Endothelial cell (in vitro differentiated cells): ENCODE data around the gene EXOC2. TPM values are rescaled to one million over a fixed set of nuclear protein-coding genes. Genes with fewer than 3 reads are reported as not detected.
A peak's percentile ranks its signal among the peaks of the same experiment; 100 is the strongest.
"Not testable (repeated sequence)": the region's sequence is repeated elsewhere in the genome, so short reads cannot be mapped to it uniquely, and the experiment has no call there.

Source experiments
- DNase-seq: peaks from one replicate; pipeline ENCODE4 v3.0.0; 2021; ENCODE audit warnings: low spot score
- H3K27ac Mint-ChIP-seq: one replicate; pipeline ENCODE4 v1.8.0; 2021; ENCODE audit warnings: mixed read lengths, inconsistent platforms; ENCODE audit not compliant: unreplicated experiment
- H3K27me3 Mint-ChIP-seq: one replicate; pipeline ENCODE4 v1.8.0; 2021; ENCODE audit warnings: mild to moderate bottlenecking, moderate library complexity, mixed read lengths, inconsistent platforms; ENCODE audit not compliant: unreplicated experiment
- H3K36me3 Mint-ChIP-seq: one replicate; pipeline ENCODE4 v1.8.0; 2021; ENCODE audit warnings: mild to moderate bottlenecking, low read depth, mixed read lengths, inconsistent platforms; ENCODE audit not compliant: unreplicated experiment
- H3K4me1 Mint-ChIP-seq: one replicate; pipeline ENCODE4 v1.8.0; 2021; ENCODE audit warnings: mild to moderate bottlenecking, mixed read lengths, inconsistent platforms; ENCODE audit not compliant: unreplicated experiment
- H3K4me3 Mint-ChIP-seq: one replicate; pipeline ENCODE4 v1.8.0; 2021; ENCODE audit warnings: mild to moderate bottlenecking, mixed read lengths, inconsistent platforms; ENCODE audit not compliant: unreplicated experiment
- H3K9me3 Mint-ChIP-seq: one replicate; pipeline ENCODE4 v1.8.0; 2021; ENCODE audit warnings: mixed read lengths, inconsistent platforms; ENCODE audit not compliant: unreplicated experiment
- total RNA-seq: library from RNA; stranded (reverse); fragmentation: NEBNext Ultra II Directional; extraction: Animal tissue kit (Norgen Biotek cat#: 25700); gene quantifications from one replicate; pipeline ENCODE4 v1.2.1, GENCODE V29; 2021; ENCODE audit not compliant: unreplicated experiment
- TF ChIP-seq, protein P1 (sequence below): fragments of 200-600 bp; sonication (generic); IDR thresholded peaks from one replicate; pipeline ENCODE4 v1.5.0; 2021; ENCODE audit warnings: antibody characterized with exemption; ENCODE audit not compliant: unreplicated experiment

Gene EXOC2
- total RNA-seq, 1 donor from 2014 or later: 34.6 TPM

DNA sequence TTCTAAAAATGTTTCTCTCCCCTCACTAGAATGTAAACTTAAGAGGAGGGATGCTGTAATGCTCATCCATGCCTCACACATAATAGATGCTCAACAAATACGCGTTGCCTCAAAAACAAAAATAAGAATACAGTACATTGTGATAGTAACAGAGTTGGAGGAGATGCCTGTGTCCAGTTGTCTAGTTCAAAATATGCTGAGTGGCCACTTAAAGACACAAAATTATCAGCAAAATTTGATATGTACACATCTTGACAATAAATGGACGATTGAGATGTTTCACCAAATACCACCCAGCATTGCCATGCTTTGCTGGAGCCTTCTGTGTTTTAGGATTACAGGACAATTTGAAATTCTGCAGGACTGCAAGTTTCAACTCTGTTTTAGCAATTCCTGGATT lies 7.6 kb upstream of the EXOC2 start:
- H3K4me1 Mint-ChIP-seq: peaks cover 4% of the 10 kb centered on the region

GRCh38 chr6:699319-699718 lies 6.4 kb upstream of the EXOC2 start:
- Mint-ChIP-seq H3K9me3 (no peaks in the 10 kb centered on the region), H3K36me3 (no peaks in the 10 kb centered on the region), H3K4me1 (peaks cover 4% of the 10 kb centered on the region), H3K27ac (no peak overlapping the region), H3K4me3 (no peak overlapping the region), H3K27me3 (peaks cover 7% of the 10 kb centered on the region)
- DNase-seq: no peak
- TF ChIP-seq, protein P1, sequence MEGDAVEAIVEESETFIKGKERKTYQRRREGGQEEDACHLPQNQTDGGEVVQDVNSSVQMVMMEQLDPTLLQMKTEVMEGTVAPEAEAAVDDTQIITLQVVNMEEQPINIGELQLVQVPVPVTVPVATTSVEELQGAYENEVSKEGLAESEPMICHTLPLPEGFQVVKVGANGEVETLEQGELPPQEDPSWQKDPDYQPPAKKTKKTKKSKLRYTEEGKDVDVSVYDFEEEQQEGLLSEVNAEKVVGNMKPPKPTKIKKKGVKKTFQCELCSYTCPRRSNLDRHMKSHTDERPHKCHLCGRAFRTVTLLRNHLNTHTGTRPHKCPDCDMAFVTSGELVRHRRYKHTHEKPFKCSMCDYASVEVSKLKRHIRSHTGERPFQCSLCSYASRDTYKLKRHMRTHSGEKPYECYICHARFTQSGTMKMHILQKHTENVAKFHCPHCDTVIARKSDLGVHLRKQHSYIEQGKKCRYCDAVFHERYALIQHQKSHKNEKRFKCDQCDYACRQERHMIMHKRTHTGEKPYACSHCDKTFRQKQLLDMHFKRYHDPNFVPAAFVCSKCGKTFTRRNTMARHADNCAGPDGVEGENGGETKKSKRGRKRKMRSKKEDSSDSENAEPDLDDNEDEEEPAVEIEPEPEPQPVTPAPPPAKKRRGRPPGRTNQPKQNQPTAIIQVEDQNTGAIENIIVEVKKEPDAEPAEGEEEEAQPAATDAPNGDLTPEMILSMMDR: no peak

More for the DNA sequence above, 7.6 kb upstream of the EXOC2 start:
- H3K27me3 Mint-ChIP-seq: peaks cover 6% of the 10 kb centered on the region
- H3K9me3 Mint-ChIP-seq: no peaks in the 10 kb centered on the region
- H3K4me3 Mint-ChIP-seq: no peak overlapping the region
- H3K36me3 Mint-ChIP-seq: no peaks in the 10 kb centered on the region
- no peak overlapping the region for H3K27ac Mint-ChIP-seq
- TF ChIP-seq, protein P1: no peak
- no peak for DNase-seq

DNA sequence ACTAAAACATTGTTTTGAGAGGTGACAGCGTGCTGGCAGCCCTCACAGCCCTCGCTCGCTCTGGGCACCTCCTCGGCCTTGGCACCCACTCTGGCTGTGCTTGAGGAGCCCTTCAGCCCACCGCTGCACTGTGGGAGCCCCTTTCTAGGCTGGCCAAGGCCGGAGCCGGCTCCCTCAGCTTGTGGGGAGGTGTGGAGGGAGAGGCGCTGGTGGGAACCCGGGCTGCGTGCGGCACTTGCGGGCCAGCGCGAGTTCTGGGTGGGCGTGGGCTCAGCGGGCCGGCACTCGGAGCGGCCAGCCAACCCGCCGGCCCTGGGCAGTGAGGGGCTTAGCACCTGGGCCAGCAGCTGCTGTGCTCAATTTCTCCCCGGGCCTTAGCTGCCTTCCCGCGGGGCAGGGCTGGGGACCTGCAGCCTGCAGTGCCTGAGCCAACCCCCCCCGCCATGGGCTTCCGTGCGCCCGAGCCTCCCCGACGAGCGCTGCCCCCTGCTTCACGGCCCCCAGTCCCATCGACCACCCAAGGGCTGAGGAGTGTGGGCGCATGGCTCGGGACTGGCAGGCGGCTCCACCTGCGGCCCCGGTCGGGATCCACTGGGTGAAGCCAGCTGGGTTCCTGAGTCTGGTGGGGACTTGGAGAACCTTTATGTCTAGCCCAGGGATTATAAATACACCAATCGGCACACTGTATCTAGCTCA lies 1.6 kb upstream of the EXOC2 start:
- Mint-ChIP-seq H3K4me1 (peaks cover 14% of the 10 kb centered on the region), H3K4me3 (peak overlapping the region; percentile 62), H3K27me3 (peaks cover 13% of the 10 kb centered on the region)
- not testable (repeated sequence) for H3K9me3 Mint-ChIP-seq, H3K36me3 Mint-ChIP-seq, DNase-seq, H3K27ac Mint-ChIP-seq

GRCh38 chr6:693723-694009 lies 727 bp upstream of the EXOC2 start:
- TF ChIP-seq, protein P1: no peak
- Mint-ChIP-seq H3K9me3 (no peaks in the 10 kb centered on the region), H3K4me1 (peaks cover 14% of the 10 kb centered on the region), H3K4me3 (peak overlapping the region; percentile 99), H3K27me3 (peaks cover 13% of the 10 kb centered on the region), H3K36me3 (no peaks in the 10 kb centered on the region), H3K27ac (no peak overlapping the region)
- no peak for DNase-seq

GRCh38 chr6:692356-692851 lies 535 bp downstream of the EXOC2 start:
- peaks cover 14% of the 10 kb centered on the region for H3K4me1 Mint-ChIP-seq
- H3K27me3 Mint-ChIP-seq: peaks cover 13% of the 10 kb centered on the region
- peak overlapping the region; percentile 57 for H3K27ac Mint-ChIP-seq
- H3K36me3 Mint-ChIP-seq: no peaks in the 10 kb centered on the region
- H3K9me3 Mint-ChIP-seq: no peaks in the 10 kb centered on the region
- TF ChIP-seq, protein P1: no peak
- peak; percentile 58 for DNase-seq
- H3K4me3 Mint-ChIP-seq: peak overlapping the region; percentile 98
